ENCODE results near the gene PAPSS2. TPM values are rescaled to one million over a fixed set of nuclear protein-coding genes. Genes with fewer than 3 reads are reported as not detected.

PAPSS2 gene
- total RNA-seq, 1 donor from 2014 or later: 7.3 TPM

DNA sequence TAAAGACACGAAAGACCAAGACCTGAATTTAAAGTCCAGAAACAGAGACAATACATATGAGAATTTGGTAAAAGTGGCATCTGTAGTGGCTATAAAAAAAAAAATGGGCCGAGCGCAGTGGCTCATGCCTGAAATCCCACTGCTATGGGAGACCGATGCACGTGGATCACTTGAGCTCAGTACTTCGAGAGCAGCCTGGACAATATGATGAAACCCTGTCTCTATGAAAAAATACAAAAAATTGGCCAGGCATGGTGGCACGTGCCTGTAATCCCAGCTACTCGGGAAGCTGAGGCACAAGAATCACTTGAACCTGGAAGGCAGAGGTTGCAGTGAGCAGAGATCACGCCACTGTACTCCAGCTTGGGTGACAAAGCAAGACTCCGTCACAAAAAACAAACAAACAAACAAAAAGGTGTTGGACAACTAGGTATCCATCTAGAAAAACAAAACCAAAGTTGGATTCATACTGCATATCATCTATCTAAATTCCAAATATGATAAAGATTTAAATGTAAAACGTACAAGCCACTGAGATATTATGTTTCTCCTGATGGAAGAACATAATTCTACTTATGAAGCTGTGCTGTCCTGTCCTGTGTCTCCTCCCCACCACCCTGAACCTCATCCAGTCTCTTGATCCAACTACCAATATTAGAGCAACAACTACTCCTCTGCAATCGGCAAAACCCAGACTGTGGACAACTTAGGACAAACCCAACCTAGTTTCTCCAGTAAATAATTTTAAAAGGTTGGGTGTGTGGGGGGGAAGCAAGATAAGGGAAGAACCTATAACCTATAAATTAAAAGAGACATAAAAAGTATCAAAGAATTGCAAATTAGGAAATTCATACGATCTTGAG is 104.6 kb downstream of the PAPSS2 start:
- no peaks in the 10 kb centered on the region for H3K9me3 Mint-ChIP-seq (ENCODE audit: low read depth)
- TF ChIP-seq, protein P1, sequence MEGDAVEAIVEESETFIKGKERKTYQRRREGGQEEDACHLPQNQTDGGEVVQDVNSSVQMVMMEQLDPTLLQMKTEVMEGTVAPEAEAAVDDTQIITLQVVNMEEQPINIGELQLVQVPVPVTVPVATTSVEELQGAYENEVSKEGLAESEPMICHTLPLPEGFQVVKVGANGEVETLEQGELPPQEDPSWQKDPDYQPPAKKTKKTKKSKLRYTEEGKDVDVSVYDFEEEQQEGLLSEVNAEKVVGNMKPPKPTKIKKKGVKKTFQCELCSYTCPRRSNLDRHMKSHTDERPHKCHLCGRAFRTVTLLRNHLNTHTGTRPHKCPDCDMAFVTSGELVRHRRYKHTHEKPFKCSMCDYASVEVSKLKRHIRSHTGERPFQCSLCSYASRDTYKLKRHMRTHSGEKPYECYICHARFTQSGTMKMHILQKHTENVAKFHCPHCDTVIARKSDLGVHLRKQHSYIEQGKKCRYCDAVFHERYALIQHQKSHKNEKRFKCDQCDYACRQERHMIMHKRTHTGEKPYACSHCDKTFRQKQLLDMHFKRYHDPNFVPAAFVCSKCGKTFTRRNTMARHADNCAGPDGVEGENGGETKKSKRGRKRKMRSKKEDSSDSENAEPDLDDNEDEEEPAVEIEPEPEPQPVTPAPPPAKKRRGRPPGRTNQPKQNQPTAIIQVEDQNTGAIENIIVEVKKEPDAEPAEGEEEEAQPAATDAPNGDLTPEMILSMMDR (IDR thresholded peaks at IDR 0.05; ENCODE audit: unreplicated experiment): no peak
- no peak overlapping the region for H3K4me3 Mint-ChIP-seq (ENCODE audit: low read depth)
- peak overlapping the region; percentile 23 for H3K27ac Mint-ChIP-seq
- H3K36me3 Mint-ChIP-seq (ENCODE audit: insufficient read depth): peaks cover 26% of the 10 kb centered on the region
- H3K4me1 Mint-ChIP-seq (ENCODE audit: low read depth): peaks cover 11% of the 10 kb centered on the region
- H3K27me3 Mint-ChIP-seq: no peaks in the 10 kb centered on the region
- no peak for DNase-seq (ENCODE audit: low spot score, unreplicated experiment)

DNA sequence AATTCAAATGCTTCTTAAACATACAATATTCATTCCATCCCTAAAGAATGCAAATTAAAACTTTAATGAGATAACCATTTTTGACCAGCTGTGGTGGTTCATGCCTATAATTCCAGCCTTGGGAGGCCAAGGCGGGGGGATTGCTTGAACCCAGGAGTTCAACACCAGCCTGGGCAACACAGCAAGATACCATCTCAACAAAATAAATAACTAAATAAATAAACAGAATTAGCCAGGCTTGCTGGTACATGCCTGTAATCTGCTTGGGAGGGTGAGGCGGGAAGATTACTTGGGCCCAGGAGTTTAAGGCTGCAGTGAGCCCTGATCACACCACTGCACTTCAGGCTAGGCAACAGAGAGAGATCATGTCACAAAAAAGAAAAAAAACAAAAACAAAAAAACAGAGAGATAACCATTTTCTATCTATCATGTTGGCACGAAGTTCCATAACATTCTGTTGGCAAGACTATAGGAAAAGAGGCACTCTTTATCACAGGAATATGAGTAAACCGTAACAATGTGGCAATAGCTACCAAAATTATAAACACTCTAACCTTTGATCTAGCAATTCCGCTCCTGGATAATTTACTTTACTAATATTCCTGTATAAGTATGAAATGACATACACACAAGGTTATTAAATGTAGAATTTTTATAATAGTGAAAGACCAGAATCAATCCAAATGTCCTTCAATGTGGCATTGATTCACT is 106.1 kb downstream of the PAPSS2 start:
- Mint-ChIP-seq H3K36me3 (ENCODE audit: insufficient read depth) (peaks cover 27% of the 10 kb centered on the region), H3K4me3 (ENCODE audit: low read depth) (no peak overlapping the region), H3K27me3 (no peaks in the 10 kb centered on the region), H3K9me3 (ENCODE audit: low read depth) (no peaks in the 10 kb centered on the region), H3K4me1 (ENCODE audit: low read depth) (peaks cover 21% of the 10 kb centered on the region), H3K27ac (no peak overlapping the region)
- no peak for DNase-seq (ENCODE audit: low spot score, unreplicated experiment)
- TF ChIP-seq, protein P1 (IDR thresholded peaks at IDR 0.05; ENCODE audit: unreplicated experiment): no peak

DNA sequence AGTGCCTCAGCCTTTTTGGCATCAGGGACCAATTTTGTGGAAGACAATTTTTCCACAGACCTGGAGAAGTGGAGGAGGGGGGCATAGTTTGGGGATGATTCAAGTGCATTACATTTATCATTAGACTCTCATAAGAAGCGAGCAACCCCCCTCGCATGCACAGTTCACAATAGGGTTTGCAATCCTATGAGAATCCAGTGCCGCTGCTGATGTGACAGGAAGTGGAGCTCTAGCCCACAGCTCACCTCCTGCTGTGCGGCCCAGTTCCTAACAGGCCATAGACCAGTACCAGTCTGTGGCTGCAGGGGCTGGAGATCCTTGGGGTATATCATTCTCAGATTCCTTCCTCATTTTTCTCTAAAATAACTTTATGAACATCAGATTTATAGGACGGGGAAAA is 107.6 kb downstream of the PAPSS2 start:
- H3K4me3 Mint-ChIP-seq (ENCODE audit: low read depth): no peak overlapping the region
- DNase-seq (ENCODE audit: low spot score, unreplicated experiment): no peak
- no peaks in the 10 kb centered on the region for H3K27me3 Mint-ChIP-seq
- H3K36me3 Mint-ChIP-seq (ENCODE audit: insufficient read depth): peaks cover 25% of the 10 kb centered on the region
- H3K4me1 Mint-ChIP-seq (ENCODE audit: low read depth): peaks cover 22% of the 10 kb centered on the region
- H3K9me3 Mint-ChIP-seq (ENCODE audit: low read depth): no peaks in the 10 kb centered on the region
- TF ChIP-seq, protein P1 (IDR thresholded peaks at IDR 0.05; ENCODE audit: unreplicated experiment): no peak
- H3K27ac Mint-ChIP-seq: no peak overlapping the region

DNA sequence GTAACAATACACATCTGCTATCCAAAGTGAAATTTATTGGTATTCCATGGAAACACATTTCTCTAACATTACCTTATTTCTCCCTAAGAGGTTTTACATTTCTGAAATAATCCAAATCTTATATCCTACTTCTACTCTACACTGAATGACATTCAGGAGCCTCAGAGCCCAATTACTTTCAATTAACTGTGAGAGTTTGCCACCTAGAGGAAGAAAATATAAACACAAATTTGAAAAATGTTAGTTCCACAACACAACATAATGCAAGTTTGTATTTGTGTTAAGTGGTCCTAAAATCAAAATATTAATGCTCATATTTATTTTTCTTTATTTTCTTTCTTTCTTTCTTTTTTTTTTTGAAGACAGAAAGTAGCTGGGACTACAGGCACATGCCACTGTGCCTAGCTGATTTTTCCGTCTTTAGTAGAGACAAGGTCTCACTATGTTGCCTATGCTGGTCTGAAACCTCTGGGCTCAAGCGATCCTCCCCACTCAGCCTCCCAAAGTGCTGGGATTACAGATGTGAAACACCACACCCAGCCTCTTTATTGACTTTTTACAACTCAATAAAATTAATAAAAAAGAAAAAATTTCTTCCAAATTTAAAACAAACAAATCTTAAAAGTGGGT is 112.3 kb downstream of the PAPSS2 start:
- no peaks in the 10 kb centered on the region for H3K9me3 Mint-ChIP-seq (ENCODE audit: low read depth)
- no peak for DNase-seq (ENCODE audit: low spot score, unreplicated experiment)
- H3K36me3 Mint-ChIP-seq (ENCODE audit: insufficient read depth): peaks cover 14% of the 10 kb centered on the region
- no peaks in the 10 kb centered on the region for H3K27me3 Mint-ChIP-seq
- H3K4me3 Mint-ChIP-seq (ENCODE audit: low read depth): no peak overlapping the region
- no peak overlapping the region for H3K27ac Mint-ChIP-seq
- TF ChIP-seq, protein P1 (IDR thresholded peaks at IDR 0.05; ENCODE audit: unreplicated experiment): peak; percentile 64
- peaks cover 14% of the 10 kb centered on the region for H3K4me1 Mint-ChIP-seq (ENCODE audit: low read depth)

DNA sequence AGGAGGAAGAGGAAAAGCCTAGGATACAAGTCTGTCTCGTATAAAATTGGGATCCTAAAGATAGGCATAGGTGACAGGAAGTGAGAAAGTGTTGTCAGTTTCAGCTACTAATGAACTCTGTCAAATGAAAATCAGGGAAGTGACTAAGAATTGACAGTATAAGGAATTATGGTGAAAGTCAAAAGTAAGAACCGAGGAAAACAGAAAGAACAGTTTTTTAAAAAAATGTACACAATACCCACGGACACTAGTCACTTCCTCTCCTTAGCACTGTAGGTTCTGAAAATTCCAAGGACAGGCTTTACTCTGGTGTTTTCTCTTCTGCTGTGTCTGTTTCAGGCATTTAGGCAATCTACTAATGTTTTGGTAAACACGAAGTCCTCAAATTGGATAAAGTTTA is 116.1 kb downstream of the PAPSS2 start:
- Mint-ChIP-seq H3K27ac (peak overlapping the region; percentile 18), H3K4me3 (ENCODE audit: low read depth) (no peak overlapping the region), H3K36me3 (ENCODE audit: insufficient read depth) (peaks cover 5% of the 10 kb centered on the region), H3K27me3 (no peaks in the 10 kb centered on the region), H3K9me3 (ENCODE audit: low read depth) (no peaks in the 10 kb centered on the region), H3K4me1 (ENCODE audit: low read depth) (peaks cover 5% of the 10 kb centered on the region)
- TF ChIP-seq, protein P1 (IDR thresholded peaks at IDR 0.05; ENCODE audit: unreplicated experiment): no peak
- no peak for DNase-seq (ENCODE audit: low spot score, unreplicated experiment)
